ENCODE measurements around the gene KLHL29. TPM values are rescaled to one million over a fixed set of nuclear protein-coding genes. Genes with fewer than 3 reads are reported as not detected.

Gene KLHL29
- total RNA-seq, 1 donor from 2014 or later, result 5.5 TPM

DNA sequence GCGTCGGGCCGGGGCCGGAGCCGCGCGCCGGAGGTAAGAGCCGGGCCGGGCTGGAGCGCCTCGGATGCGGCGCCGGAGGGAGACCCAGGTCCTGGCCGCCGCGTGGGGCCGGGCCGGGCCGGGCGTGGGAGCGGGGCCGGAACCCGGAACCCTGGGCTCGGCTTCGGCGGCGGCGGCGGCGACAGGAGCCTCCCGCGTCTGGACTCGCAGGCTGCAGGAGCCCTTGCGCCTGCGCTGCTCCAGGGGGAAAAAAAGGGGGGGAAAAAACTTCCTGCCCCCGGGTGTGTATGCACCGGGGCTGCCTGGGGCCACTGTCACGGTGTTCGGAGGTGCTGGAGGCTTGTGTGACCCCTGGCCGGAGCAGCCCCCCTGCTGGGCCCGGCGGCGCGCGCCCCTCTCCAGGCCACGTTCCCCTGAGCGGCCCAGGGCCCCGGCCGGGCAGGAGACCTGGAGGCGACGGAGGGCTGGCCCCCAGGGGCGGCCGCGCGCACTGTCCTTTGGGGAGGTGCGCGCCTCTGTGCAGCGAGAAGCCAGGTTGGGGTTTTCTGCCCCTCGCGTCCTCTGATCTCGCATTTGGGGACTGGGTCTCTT is 864 bp downstream of the KLHL29 start:
- H3K4me2 ChIP-seq (ENCODE audit: low read length), result peak overlapping the region; percentile 97
- no peaks in the 10 kb centered on the region for H3K36me3 ChIP-seq (ENCODE audit: insufficient read depth, low read length)
- no peaks in the 10 kb centered on the region for H3K79me2 ChIP-seq (ENCODE audit: insufficient read depth, low read length)
- peak overlapping the region; percentile 87 for H2AFZ ChIP-seq (ENCODE audit: low read depth, low read length)
- H3K27ac ChIP-seq (ENCODE audit: low read depth, low read length), result no peak overlapping the region
- no peaks in the 10 kb centered on the region for H3K9me3 ChIP-seq (ENCODE audit: insufficient read depth, low read depth, low read length)
- H3K4me3 ChIP-seq (ENCODE audit: insufficient read depth, low read depth, low read length), result peak overlapping the region; percentile 60
- peak overlapping the region; percentile 64 for H3K9ac ChIP-seq (ENCODE audit: low read length)
- TF ChIP-seq, protein P1, sequence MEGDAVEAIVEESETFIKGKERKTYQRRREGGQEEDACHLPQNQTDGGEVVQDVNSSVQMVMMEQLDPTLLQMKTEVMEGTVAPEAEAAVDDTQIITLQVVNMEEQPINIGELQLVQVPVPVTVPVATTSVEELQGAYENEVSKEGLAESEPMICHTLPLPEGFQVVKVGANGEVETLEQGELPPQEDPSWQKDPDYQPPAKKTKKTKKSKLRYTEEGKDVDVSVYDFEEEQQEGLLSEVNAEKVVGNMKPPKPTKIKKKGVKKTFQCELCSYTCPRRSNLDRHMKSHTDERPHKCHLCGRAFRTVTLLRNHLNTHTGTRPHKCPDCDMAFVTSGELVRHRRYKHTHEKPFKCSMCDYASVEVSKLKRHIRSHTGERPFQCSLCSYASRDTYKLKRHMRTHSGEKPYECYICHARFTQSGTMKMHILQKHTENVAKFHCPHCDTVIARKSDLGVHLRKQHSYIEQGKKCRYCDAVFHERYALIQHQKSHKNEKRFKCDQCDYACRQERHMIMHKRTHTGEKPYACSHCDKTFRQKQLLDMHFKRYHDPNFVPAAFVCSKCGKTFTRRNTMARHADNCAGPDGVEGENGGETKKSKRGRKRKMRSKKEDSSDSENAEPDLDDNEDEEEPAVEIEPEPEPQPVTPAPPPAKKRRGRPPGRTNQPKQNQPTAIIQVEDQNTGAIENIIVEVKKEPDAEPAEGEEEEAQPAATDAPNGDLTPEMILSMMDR (IDR thresholded peaks at IDR 0.05; ENCODE audit: insufficient read depth, low read depth, low read length), result no peak
- TF ChIP-seq EZH2 (IDR thresholded peaks at IDR 0.05; ENCODE audit: insufficient read depth, low read length), result no peak
- peaks cover 16% of the 10 kb centered on the region for H4K20me1 ChIP-seq (ENCODE audit: insufficient read depth, low read length)
- DNase-seq (ENCODE audit: low read depth) (no peak), FAIRE-seq (no peak)
- peaks cover 22% of the 10 kb centered on the region for H3K4me1 ChIP-seq (ENCODE audit: insufficient read depth, low read length)
- no peaks in the 10 kb centered on the region for H3K36me3 Mint-ChIP-seq (ENCODE audit: low read depth, unreplicated experiment)
- H3K27me3 ChIP-seq (ENCODE audit: insufficient read depth, low read length), result peaks cover 32% of the 10 kb centered on the region
- H3K4me1 Mint-ChIP-seq (ENCODE audit: low read depth, unreplicated experiment), result peaks cover 16% of the 10 kb centered on the region
- peak overlapping the region; percentile 96 for H3K4me3 Mint-ChIP-seq (ENCODE audit: unreplicated experiment)
- H3K27ac Mint-ChIP-seq (ENCODE audit: unreplicated experiment), result no peak overlapping the region
- H3K9me3 Mint-ChIP-seq (ENCODE audit: unreplicated experiment), result no peaks in the 10 kb centered on the region
- peaks cover 51% of the 10 kb centered on the region for H3K27me3 Mint-ChIP-seq (ENCODE audit: low read depth, unreplicated experiment)

DNA sequence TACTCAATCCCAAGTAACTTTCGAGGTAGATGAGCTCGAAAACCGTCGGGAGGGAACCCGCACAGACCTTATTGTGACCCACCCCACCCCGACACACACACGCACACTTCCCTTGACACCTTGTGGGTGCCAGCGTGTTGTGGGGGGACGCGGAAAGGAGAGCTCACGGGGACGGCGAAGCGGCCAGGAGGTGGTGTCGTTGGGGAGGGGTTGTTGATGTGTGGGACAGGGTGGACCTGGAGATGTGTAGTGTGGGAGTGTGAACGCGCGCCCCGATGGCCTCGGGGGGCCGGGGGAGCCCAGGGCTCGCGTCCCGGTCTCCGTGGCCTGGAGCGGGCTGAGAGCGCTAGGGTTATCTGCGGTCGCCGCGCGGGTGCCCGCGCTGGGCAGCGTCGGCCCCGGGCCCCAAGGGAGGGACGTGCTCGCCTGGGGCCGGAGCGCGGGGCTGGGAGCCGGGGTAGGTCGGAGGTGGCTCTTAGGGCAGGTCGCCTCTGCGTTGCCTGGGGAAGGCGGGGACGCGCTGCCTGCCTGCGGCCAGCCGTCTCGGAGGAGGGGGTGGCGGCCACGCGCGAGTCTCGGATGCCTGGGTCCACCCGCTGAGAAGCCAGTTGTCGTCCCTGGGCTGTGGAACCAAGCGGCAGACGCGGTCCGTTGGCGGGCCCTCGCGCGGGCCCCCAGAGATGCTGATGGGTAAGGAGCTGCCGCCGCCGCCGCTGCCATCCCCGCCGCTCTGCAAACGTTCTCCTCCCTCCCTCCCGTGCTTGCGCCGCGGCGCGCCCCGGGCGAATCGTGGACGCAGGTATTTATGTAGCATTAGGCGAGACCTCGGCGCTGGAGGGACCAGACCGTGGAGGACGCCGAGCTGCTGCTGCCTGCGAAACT is 1.6 kb downstream of the KLHL29 start:
- Mint-ChIP-seq H3K27me3 (ENCODE audit: low read depth, unreplicated experiment) (peaks cover 51% of the 10 kb centered on the region), H3K36me3 (ENCODE audit: low read depth, unreplicated experiment) (no peaks in the 10 kb centered on the region), H3K4me3 (ENCODE audit: unreplicated experiment) (peak overlapping the region; percentile 96), H3K4me1 (ENCODE audit: low read depth, unreplicated experiment) (peaks cover 11% of the 10 kb centered on the region), H3K9me3 (ENCODE audit: unreplicated experiment) (no peaks in the 10 kb centered on the region), H3K27ac (ENCODE audit: unreplicated experiment) (peak overlapping the region; percentile 78)
- DNase-seq (ENCODE audit: low read depth) (peak; percentile 10), FAIRE-seq (no peak)
- TF ChIP-seq, protein P1 (IDR thresholded peaks at IDR 0.05; ENCODE audit: insufficient read depth, low read depth, low read length), result no peak
- TF ChIP-seq EZH2 (IDR thresholded peaks at IDR 0.05; ENCODE audit: insufficient read depth, low read length), result peak; percentile 79
- peak overlapping the region; percentile 97 for H3K4me2 ChIP-seq (ENCODE audit: low read length)
- H3K27me3 ChIP-seq (ENCODE audit: insufficient read depth, low read length), result peaks cover 32% of the 10 kb centered on the region
- H3K9ac ChIP-seq (ENCODE audit: low read length), result peak overlapping the region; percentile 64
- peaks cover 18% of the 10 kb centered on the region for H3K4me1 ChIP-seq (ENCODE audit: insufficient read depth, low read length)
- no peaks in the 10 kb centered on the region for H3K36me3 ChIP-seq (ENCODE audit: insufficient read depth, low read length)
- no peak overlapping the region for H3K27ac ChIP-seq (ENCODE audit: low read depth, low read length)
- H3K9me3 ChIP-seq (ENCODE audit: insufficient read depth, low read depth, low read length), result no peaks in the 10 kb centered on the region
- H3K79me2 ChIP-seq (ENCODE audit: insufficient read depth, low read length), result no peaks in the 10 kb centered on the region
- peaks cover 16% of the 10 kb centered on the region for H4K20me1 ChIP-seq (ENCODE audit: insufficient read depth, low read length)
- peak overlapping the region; percentile 87 for H2AFZ ChIP-seq (ENCODE audit: low read depth, low read length)
- peak overlapping the region; percentile 60 for H3K4me3 ChIP-seq (ENCODE audit: insufficient read depth, low read depth, low read length)
